SK-N-SH (cell line): ENCODE data around the gene NEK10. TPM values are rescaled to one million over a fixed set of nuclear protein-coding genes. Genes with fewer than 3 reads are reported as not detected.

ENCODE experiments used
- CTCF ChIA-PET: fragments of 300-600, 350-600 bp; formaldehyde crosslinking; extraction: SDS; loops from one replicate; lab custom pipeline; 2021; lab: Yijun Ruan, JAX
- POLR2A ChIA-PET: fragments of 350-600 bp; sonication (Branson Sonifier 250); formaldehyde crosslinking; extraction: SDS; loops from one replicate; lab custom pipeline; 2020; ENCODE audit warnings: antibody characterized with exemption, inconsistent platforms; lab: Yijun Ruan, JAX
- DNase-seq: peaks from one replicate; pipeline ENCODE4 v3.0.0; 2012
- H2AFZ ChIP-seq: fragments of 200-600 bp; sonication (generic); 2 replicates; pipeline ENCODE4 v1.8.1; 2016; ENCODE audit warnings: antibody characterized with exemption, mild to moderate bottlenecking, low read depth
- H3F3A ChIP-seq: fragments of 200-600 bp; sonication (generic); replicated peaks from 2 replicates; pipeline ENCODE3; 2016; ENCODE audit warnings: antibody characterized with exemption, mild to moderate bottlenecking; ENCODE audit not compliant: insufficient read depth
- H3K27ac ChIP-seq, 2 experiments: fragments of 200-500 bp in 1 of 2; fragments of 200-600 bp in 1 of 2; sonication (Bioruptor generic) in 1 of 2; sonication (generic), shearing (Covaris generic) in 1 of 2; 2 replicates each; pipeline versions ENCODE4 v1.5.1 to v1.6.1; 2014 to 2016; ENCODE audit warnings: low read depth in 2 of 2, inconsistent platforms in 1 of 2, low read length in 1 of 2, mild to moderate bottlenecking in 1 of 2, mixed read lengths in 1 of 2
- H3K27me3 ChIP-seq: fragments of 200-600 bp; sonication (generic), shearing (Covaris generic); 2 replicates; pipeline ENCODE4 v1.6.1; 2016; ENCODE audit warnings: mixed run types; ENCODE audit not compliant: insufficient read depth
- H3K36me3 ChIP-seq, 2 experiments: fragments of 200-500 bp in 1 of 2; fragments of 200-600 bp in 1 of 2; sonication (Bioruptor generic) in 1 of 2; sonication (generic) in 1 of 2; replicated peaks in 1 of 2; 2 replicates each; pipeline versions ENCODE3 to v1.5.1; 2014 to 2016; ENCODE audit warnings: low read length in 1 of 2, mild to moderate bottlenecking in 1 of 2; ENCODE audit not compliant: insufficient read depth in 2 of 2, control insufficient read depth in 1 of 2
- H3K4me1 ChIP-seq, 2 experiments: fragments of 200-500 bp in 1 of 2; fragments of 200-600 bp in 1 of 2; sonication (Bioruptor generic) in 1 of 2; sonication (generic), shearing (Covaris generic) in 1 of 2; 2 replicates each; pipeline versions ENCODE4 v1.5.1 to v1.6.1; 2014 to 2016; ENCODE audit warnings: low read depth in 1 of 2, low read length in 1 of 2, mixed run types in 1 of 2; ENCODE audit not compliant: insufficient read depth in 2 of 2, control insufficient read depth in 1 of 2
- H3K4me2 ChIP-seq: fragments of 200-600 bp; sonication (generic), shearing (Covaris generic); 2 replicates; pipeline ENCODE4 v1.6.1; 2017; ENCODE audit warnings: mixed run types
- H3K4me3 ChIP-seq, 2 experiments: fragments of 200-500 bp in 1 of 2; fragments of 200-600 bp in 1 of 2; sonication (Bioruptor generic) in 1 of 2; sonication (generic), shearing (Covaris generic) in 1 of 2; 2 replicates each; pipeline versions ENCODE4 v1.5.1 to v1.8.1; 2014 to 2016; ENCODE audit warnings: low read depth in 2 of 2, inconsistent platforms in 1 of 2, low read length in 1 of 2, mild to moderate bottlenecking in 1 of 2, mixed read lengths in 1 of 2, moderate library complexity in 1 of 2
- H3K79me2 ChIP-seq: fragments of 200-600 bp; sonication (generic); 2 replicates; pipeline ENCODE4 v1.8.1; 2017; ENCODE audit warnings: mild to moderate bottlenecking; ENCODE audit not compliant: insufficient read depth
- H3K9ac ChIP-seq: fragments of 200-600 bp; sonication (generic); 2 replicates; pipeline ENCODE4 v1.6.1; 2017; ENCODE audit warnings: mixed run types
- H3K9me2 ChIP-seq: fragments of 200-600 bp; sonication (generic); 2 replicates; pipeline ENCODE4 v1.6.1; 2017; ENCODE audit warnings: mixed run types
- H3K9me3 ChIP-seq: fragments of 200-600 bp; sonication (generic); 2 replicates; pipeline ENCODE4 v1.6.1; 2017; ENCODE audit warnings: mixed run types, mild to moderate bottlenecking, moderate library complexity
- H4K20me1 ChIP-seq: fragments of 200-600 bp; sonication (generic); 2 replicates; pipeline ENCODE4 v1.6.1; 2017; ENCODE audit warnings: mild to moderate bottlenecking, mixed run types; ENCODE audit not compliant: insufficient read depth
- CTCF ChIP-seq: fragments of 200-600 bp; sonication (generic); IDR thresholded peaks from 2 replicates; pipeline ENCODE4 v1.6.1; 2017; ENCODE audit warnings: antibody characterized with exemption, mild to moderate bottlenecking, moderate library complexity
- EP300 ChIP-seq, 2 experiments: IDR thresholded peaks; 2 replicates each; pipeline versions ENCODE4 v1.4.0 to v1.6.1; 2012; ENCODE audit warnings: borderline replicate concordance in 1 of 2, low read depth in 1 of 2, low read length in 1 of 2
- GABPA ChIP-seq: IDR thresholded peaks from 2 replicates; pipeline ENCODE4 v1.4.0; 2012; ENCODE audit warnings: low read depth, mild to moderate bottlenecking
- MXI1 ChIP-seq: IDR thresholded peaks from 2 replicates; pipeline ENCODE4 v1.6.1; 2012; ENCODE audit warnings: mild to moderate bottlenecking, low read depth, low read length, improper control_type of control experiment
- NFIC ChIP-seq: IDR thresholded peaks from 2 replicates; pipeline ENCODE4 v1.4.0; 2012; ENCODE audit warnings: borderline replicate concordance
- NRF1 ChIP-seq: IDR thresholded peaks from 2 replicates; pipeline ENCODE4 v1.6.1; 2012; ENCODE audit warnings: low read depth, mild to moderate bottlenecking, low read length
- POLR2AphosphoS5 ChIP-seq: IDR thresholded peaks from 2 replicates; pipeline ENCODE4 v1.6.1; 2012; ENCODE audit warnings: low read depth, low read length
- RAD21 ChIP-seq: IDR thresholded peaks from 2 replicates; pipeline ENCODE4 v1.6.1; 2012; ENCODE audit warnings: mild to moderate bottlenecking, low read length
- TAF1 ChIP-seq: IDR thresholded peaks from 2 replicates; pipeline ENCODE4 v1.6.1; 2012; ENCODE audit warnings: low read depth, mild to moderate bottlenecking, low read length, moderate library complexity, borderline replicate concordance
- TCF12 ChIP-seq: IDR thresholded peaks from 2 replicates; pipeline ENCODE4 v1.4.0; 2012
- TEAD4 ChIP-seq: IDR thresholded peaks from 2 replicates; pipeline ENCODE4 v1.4.0; 2012; ENCODE audit warnings: mild to moderate bottlenecking, borderline replicate concordance; ENCODE audit not compliant: insufficient read depth
- USF2 ChIP-seq: fragments of 150-350 bp; IDR thresholded peaks from 2 replicates; pipeline ENCODE4 v1.6.1; 2017; ENCODE audit warnings: antibody characterized with exemption, low read length, low read depth, borderline replicate concordance
- WGBS: methylation state at CpG from one replicate; pipeline ENCODE4 v1.1.6; 2017; ENCODE audit warnings: low lambda C conversion rate; 5-methylcytosine and 5-hydroxymethylcytosine counted together
- polyA plus RNA-seq, 3 experiments: library from polyadenylated mRNA; depleted of rRNA; stranded (reverse); fragments of >200 nt; gene quantifications; 2 replicates each; pipeline ENCODE4 v1.2.3, GENCODE V29; 2012

NEK10 gene
- polyA plus RNA-seq, 1 of the 3 experiments (the other 2 are of a cell fraction), result 1.0 TPM

- no peaks in the 10 kb centered on the region for H3K9me3 ChIP-seq
- no peak overlapping the region for H3K9ac ChIP-seq
- no peaks in the 10 kb centered on the region for H3K79me2 ChIP-seq
- peaks cover 14% of the 10 kb centered on the region for H3F3A ChIP-seq
- WGBS, result 100% methylated on average over 1 of the region's 1 CpG
- no peaks in the 10 kb centered on the region for H4K20me1 ChIP-seq
- H3K36me3 ChIP-seq, result no peaks in the 10 kb centered on the region
- H3K4me3 ChIP-seq, result no peak overlapping the region
- ChIA-PET POLR2A (no interaction called here), CTCF (interaction anchor here (0.7 to 1.9 kb wide), 7 partner anchors 8 to 315 kb away, joined by 3 to 9 read pairs (median 3); no protein-coding TSS in a partner anchor)
- H2AFZ ChIP-seq, result no peak overlapping the region
- H3K27ac ChIP-seq, result no peak overlapping the region
- no peaks in the 10 kb centered on the region for H3K27me3 ChIP-seq
- no peak overlapping the region for H3K4me2 ChIP-seq
- DNase-seq, result no peak
- TF ChIP-seq USF2 (no peak), EP300 (IDR thresholded peaks at IDR 0.05; ENCODE audit: borderline replicate concordance in 1 of 2, low read depth in 1 of 2, low read length in 1 of 2) (no peak), NRF1 (no peak), NFIC (no peak), GABPA (no peak), CTCF (no peak), RAD21 (no peak), TCF12 (no peak), TEAD4 (no peak), MXI1 (no peak), TAF1 (no peak)
- no peaks in the 10 kb centered on the region for H3K9me2 ChIP-seq
- H3K4me1 ChIP-seq, result peaks cover 0 to 6% of the 10 kb centered on the region in 2 experiments; a peak in 1 of 4 replicates
These were observed 3.1 kb downstream of the NEK10 start for GRCh38 chr3:27366062-27366591.

GRCh38 chr3:27360113-27361078, 8.8 kb downstream of the NEK10 start:
- Histone ChIP-seq H3K9ac (no peak overlapping the region), H3K4me1 (no peaks in the 10 kb centered on the region), H4K20me1 (no peaks in the 10 kb centered on the region), H3K27me3 (no peaks in the 10 kb centered on the region)
- TF ChIP-seq POLR2AphosphoS5, result no peak
- TF ChIP-seq, all 33 proteins: peak for 0
- Histone ChIP-seq H3K79me2 (no peaks in the 10 kb centered on the region), H3K9me3 (no peaks in the 10 kb centered on the region), H3K36me3 (no peaks in the 10 kb centered on the region), H2AFZ (no peak overlapping the region), H3K9me2 (no peaks in the 10 kb centered on the region), H3F3A (no peaks in the 10 kb centered on the region), H3K4me3 (no peak overlapping the region), H3K27ac (no peak overlapping the region), H3K4me2 (no peak overlapping the region)
- ChIA-PET CTCF (interaction anchor here (1.1 kb wide), 1 partner anchor 107 kb away, joined by 3 read pairs; no protein-coding TSS in a partner anchor), POLR2A (no interaction called here)
- DNase-seq, result no peak
- 85% methylated on average over 7 of the region's 7 CpGs for WGBS
